Measurements from ENCODE around the gene ZFAND3.

Gene ZFAND3

DNA sequence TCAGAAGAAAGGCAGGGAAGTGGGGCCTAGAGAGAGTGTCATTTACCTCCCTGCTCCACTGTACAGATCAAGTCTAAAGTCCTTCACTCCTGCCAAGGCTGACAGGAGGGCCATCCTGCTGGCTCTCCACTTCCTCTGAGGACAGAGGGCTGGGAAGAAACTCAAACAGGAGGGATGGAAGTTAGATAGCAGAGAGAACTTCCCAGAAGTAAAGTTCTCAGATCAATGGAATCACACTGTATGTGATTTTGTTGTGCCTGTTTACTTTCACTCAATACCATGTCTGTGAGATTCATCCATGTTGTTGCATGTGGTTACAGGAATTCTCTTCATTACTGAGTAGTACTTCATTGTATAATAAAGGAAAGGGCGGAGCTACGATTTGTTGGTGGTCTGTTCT is 32.3 kb upstream of the ZFAND3 start:
- no peak for DNase-seq (ENCODE audit: low spot score)
- Mint-ChIP-seq H3K9me3 (no peaks in the 10 kb centered on the region), H3K36me3 (ENCODE audit: low read depth) (no peaks in the 10 kb centered on the region), H3K4me3 (no peak overlapping the region), H3K27me3 (ENCODE audit: low read depth) (peaks cover 37% of the 10 kb centered on the region), H3K27ac (no peak overlapping the region), H3K4me1 (ENCODE audit: low read depth) (peaks cover 10% of the 10 kb centered on the region)

DNA sequence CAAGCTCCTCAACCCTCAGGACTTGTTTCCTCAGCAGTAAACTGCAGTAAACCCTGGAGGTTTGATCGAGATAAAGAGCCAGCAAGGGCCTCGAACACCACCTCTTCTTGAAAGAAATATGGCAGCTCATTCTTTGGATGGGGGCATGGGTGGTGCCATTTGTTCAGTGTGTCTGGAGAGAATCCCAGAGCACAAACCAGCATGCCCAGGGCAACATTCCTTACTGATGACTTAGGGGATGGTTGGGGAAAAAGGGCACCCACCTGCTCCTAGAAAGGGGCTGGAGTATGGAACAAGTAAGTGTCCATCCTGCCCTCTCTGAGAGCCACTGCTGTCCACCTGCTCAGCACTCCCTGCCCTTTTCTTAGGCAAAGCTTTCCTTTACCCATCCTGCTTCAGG is 31.3 kb upstream of the ZFAND3 start:
- H3K27me3 Mint-ChIP-seq (ENCODE audit: low read depth) = peaks cover 31% of the 10 kb centered on the region
- H3K4me1 Mint-ChIP-seq (ENCODE audit: low read depth) = peaks cover 13% of the 10 kb centered on the region
- H3K27ac Mint-ChIP-seq = no peak overlapping the region
- no peak for DNase-seq (ENCODE audit: low spot score)
- H3K36me3 Mint-ChIP-seq (ENCODE audit: low read depth) = no peaks in the 10 kb centered on the region
- H3K9me3 Mint-ChIP-seq = no peaks in the 10 kb centered on the region
- H3K4me3 Mint-ChIP-seq = no peak overlapping the region

DNA sequence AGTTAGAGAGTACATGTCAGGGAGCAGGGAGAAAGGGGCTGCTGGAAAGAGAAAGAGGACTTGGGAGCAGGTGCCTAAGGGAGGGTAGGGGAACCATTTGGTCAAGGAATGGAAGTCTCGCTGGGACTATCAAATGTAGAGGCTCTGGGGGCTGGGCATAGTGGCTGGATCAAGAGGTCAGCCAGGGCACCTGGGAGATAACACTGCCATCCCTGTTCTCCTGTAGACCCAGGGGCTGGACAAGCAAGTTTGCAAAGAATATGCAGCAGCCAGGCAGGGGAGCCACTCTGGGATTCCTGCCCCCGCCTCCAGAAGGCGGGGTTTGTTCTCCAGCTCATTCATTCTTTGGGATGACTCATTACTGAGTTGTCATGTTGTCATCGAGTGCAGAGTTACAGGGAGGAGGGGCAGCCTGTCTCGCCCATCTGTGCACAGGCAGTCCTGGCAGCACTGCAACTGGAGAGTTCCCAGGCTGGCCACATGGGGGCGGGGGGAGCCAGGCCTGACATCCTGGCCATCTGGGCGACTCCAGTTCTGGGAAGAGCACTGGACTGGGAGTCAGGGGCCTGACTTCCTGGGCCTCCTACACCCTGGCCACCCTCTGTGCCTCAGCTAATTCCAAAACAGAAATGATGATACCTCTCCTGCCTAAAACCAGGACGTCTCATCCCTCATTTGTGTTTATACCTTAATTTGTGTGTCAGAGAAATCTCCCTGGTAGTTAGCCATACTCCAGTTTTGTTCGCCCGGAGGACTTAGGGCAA is 28.2 kb upstream of the ZFAND3 start:
- DNase-seq (ENCODE audit: low spot score) = peak; percentile 87
- Mint-ChIP-seq H3K36me3 (ENCODE audit: low read depth) (no peaks in the 10 kb centered on the region), H3K4me3 (no peak overlapping the region), H3K4me1 (ENCODE audit: low read depth) (peaks cover 9% of the 10 kb centered on the region), H3K27ac (no peak overlapping the region), H3K9me3 (no peaks in the 10 kb centered on the region), H3K27me3 (ENCODE audit: low read depth) (peaks cover 5% of the 10 kb centered on the region)

DNA sequence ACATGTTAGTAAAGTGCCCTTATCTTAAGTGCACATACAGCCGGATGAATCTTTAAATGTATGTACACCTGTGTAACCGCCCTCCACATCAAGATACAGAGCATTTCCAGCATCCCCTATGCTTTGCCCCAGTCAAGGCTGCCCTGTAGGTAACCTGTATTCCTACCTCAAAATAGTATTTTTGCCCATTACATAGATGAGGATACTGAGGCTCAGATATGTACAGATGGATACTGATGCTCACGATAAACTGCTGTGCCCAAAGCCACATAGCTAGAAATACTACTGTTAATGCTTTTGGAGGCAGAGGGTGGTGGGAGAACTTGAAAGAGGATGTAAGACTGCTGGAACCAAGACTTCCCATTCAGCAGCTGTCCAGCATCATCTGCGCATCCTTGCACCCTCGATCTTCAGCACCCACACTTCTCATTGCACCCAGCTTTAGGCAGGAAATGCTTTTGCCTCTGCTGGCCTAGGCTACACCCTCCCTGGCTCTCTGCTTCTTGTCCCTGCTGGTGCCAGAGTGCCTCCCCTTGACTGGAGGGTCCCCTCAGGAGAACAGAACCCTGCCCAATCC is 27.0 kb upstream of the ZFAND3 start:
- Mint-ChIP-seq H3K27ac (no peak overlapping the region), H3K4me1 (ENCODE audit: low read depth) (peaks cover 9% of the 10 kb centered on the region), H3K36me3 (ENCODE audit: low read depth) (no peaks in the 10 kb centered on the region), H3K4me3 (no peak overlapping the region), H3K27me3 (ENCODE audit: low read depth) (peaks cover 3% of the 10 kb centered on the region), H3K9me3 (no peaks in the 10 kb centered on the region)
- DNase-seq (ENCODE audit: low spot score) = no peak

DNA sequence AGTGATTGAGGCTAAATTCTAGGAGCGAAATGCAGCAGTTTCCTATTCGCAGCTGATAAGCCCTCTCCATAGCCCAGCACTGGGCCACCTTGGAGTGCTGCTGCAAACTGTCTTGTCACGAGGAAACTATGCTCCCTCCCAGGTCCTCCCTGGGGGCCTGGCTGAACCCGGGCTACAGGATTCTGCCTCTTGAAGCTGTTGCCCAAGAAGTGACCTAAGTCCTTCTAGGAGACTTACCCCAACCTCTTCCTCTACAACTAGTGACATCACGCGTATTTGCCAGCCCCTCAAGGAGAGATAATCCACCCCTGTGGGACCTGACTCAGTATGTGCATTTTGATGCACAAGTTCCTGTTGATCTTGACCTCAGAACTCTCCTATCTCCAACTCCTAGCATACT is 26.5 kb upstream of the ZFAND3 start:
- Mint-ChIP-seq H3K4me3 (no peak overlapping the region), H3K36me3 (ENCODE audit: low read depth) (no peaks in the 10 kb centered on the region)
- no peak for DNase-seq (ENCODE audit: low spot score)

DNA sequence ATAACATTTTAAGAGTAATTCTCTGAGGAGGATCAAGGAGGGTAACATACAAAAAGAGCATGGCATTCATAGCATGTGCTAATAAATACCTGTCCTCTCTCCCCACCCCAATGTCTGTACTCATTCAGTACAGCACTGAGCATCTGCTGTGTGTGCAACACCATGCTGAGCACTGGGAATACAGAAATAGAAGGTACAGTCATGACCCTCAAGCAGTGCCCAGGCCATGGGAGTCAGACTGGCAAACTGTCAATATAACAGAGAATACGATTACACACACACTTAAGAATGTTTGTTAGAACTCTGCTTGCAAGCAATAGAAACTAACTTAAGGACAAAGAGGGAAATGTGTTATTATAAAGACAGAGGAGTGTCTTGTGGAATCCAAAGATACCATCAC is 24.7 kb upstream of the ZFAND3 start:
- no peaks in the 10 kb centered on the region for H3K36me3 Mint-ChIP-seq (ENCODE audit: low read depth)
- no peak overlapping the region for H3K4me3 Mint-ChIP-seq
- H3K27ac Mint-ChIP-seq = no peak overlapping the region
- no peak for DNase-seq (ENCODE audit: low spot score)
- H3K4me1 Mint-ChIP-seq (ENCODE audit: low read depth) = peaks cover 9% of the 10 kb centered on the region
- H3K9me3 Mint-ChIP-seq = no peaks in the 10 kb centered on the region
- H3K27me3 Mint-ChIP-seq (ENCODE audit: low read depth) = peaks cover 2% of the 10 kb centered on the region

More for the DNA sequence above, 26.5 kb upstream of the ZFAND3 start:
- peaks cover 9% of the 10 kb centered on the region for H3K4me1 Mint-ChIP-seq (ENCODE audit: low read depth)
- no peak overlapping the region for H3K27ac Mint-ChIP-seq
- H3K9me3 Mint-ChIP-seq = no peaks in the 10 kb centered on the region
- H3K27me3 Mint-ChIP-seq (ENCODE audit: low read depth) = peaks cover 2% of the 10 kb centered on the region

DNA sequence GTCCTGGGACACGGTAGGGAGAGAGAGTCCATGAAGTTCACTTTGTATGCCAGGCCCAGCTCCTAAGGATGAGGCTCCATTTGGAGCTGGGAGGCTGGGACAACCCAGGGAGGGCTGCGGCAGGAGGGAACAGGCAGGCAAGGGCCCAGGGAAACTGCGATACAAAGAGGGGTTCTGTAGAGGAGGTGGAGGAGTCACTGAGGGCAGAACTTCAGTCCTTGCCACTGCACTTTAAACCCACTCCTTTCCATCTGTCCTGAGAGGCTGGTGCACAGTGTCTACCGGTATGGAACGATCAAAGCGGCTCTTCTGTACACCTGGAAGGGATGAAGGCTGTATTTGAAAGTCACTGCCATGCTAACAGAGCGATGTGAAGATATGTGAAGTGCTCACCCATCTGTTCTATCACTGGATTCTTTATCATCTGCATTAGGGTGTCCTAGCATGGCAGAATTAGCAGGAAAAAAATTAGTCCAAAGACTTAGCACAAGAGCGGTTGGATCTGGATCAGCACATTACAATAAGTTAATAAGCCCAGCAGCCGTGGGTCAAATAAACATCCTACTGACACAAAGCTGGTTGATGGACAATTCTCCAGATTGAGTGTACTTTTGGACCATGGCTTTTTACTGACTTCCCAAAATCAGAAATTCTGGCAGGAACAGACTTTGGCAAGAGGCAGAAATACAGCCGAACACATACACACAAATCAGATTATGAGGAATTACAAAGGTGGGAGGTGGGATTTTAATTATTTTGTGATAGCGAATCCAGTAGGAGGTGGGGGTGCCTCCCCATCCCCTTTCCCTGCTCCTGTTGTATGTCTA is 20.9 kb upstream of the ZFAND3 start:
- Mint-ChIP-seq H3K4me1 (ENCODE audit: low read depth) (no peaks in the 10 kb centered on the region), H3K27ac (no peak overlapping the region), H3K4me3 (no peak overlapping the region), H3K36me3 (ENCODE audit: low read depth) (no peaks in the 10 kb centered on the region), H3K27me3 (ENCODE audit: low read depth) (peaks cover 7% of the 10 kb centered on the region), H3K9me3 (no peaks in the 10 kb centered on the region)
- DNase-seq (ENCODE audit: low spot score) = no peak

DNA sequence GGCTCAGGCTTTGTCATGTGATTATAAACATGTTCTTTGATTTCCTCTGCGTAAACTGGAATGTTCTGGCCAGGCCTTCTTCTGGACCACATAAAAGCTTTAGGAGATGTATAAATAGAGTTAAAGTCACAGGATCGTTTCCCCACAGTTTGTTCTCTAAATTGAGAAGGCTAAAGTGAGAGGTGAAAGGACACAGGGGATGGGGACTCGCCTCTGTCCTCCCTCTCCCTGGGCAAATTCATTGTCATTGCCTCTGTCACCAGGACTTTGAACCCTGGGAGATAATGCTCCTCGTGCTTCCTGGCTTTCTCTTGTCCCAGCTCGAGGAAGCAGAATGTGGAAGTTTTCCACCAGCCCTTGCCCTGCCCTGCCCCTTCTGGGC is 20.3 kb upstream of the ZFAND3 start:
- H3K4me1 Mint-ChIP-seq (ENCODE audit: low read depth) = peaks cover 1% of the 10 kb centered on the region
- H3K27me3 Mint-ChIP-seq (ENCODE audit: low read depth) = peaks cover 7% of the 10 kb centered on the region
- H3K36me3 Mint-ChIP-seq (ENCODE audit: low read depth) = no peaks in the 10 kb centered on the region
- no peak for DNase-seq (ENCODE audit: low spot score)
- H3K4me3 Mint-ChIP-seq = no peak overlapping the region
- no peaks in the 10 kb centered on the region for H3K9me3 Mint-ChIP-seq
- H3K27ac Mint-ChIP-seq = no peak overlapping the region

DNA sequence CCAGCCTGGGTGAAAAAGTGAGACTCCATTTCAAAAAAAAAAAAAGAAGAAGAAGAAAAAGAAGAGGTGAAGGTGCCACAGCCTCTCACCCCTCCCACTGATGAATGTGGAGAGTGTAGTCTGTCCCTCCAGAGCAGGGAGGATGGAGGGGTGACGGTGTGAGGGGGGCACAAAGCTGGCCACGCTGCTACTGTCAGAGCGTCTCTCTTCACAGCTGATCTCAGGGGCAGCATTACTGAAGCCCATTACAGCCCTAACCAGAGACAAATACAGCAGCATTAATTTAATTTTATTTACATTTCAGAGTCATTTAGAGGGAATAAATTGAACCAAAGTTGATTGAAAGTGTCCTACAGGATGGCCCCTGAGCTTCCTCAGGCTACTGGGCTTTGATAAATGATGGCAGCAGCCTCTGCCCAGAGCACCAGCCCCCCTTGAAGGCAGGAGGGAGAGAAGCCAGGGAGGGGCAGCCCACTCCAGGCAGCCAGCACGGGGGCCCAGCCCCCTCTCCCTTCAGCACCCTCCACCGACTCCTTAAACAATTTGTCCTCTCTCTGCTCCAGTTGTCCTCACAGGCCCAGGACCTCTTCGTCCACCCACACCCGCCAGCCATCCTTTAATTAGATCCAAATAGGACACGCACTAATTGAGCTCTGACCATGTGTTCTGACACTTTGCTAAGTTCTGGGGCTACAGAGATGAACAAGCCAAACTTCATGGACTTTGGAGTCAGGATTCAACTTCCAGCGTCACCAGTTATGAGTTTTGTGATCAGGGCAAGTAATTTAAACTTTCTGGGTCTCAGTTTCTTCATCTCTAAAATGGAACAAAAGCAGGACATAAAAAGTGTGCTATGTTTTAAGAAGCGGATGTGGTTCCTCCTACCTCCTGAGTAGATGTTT is 18.6 kb upstream of the ZFAND3 start:
- H3K27me3 Mint-ChIP-seq (ENCODE audit: low read depth) = peaks cover 5% of the 10 kb centered on the region
- H3K27ac Mint-ChIP-seq = no peak overlapping the region
- DNase-seq (ENCODE audit: low spot score) = no peak
- H3K4me1 Mint-ChIP-seq (ENCODE audit: low read depth) = peaks cover 4% of the 10 kb centered on the region
- H3K4me3 Mint-ChIP-seq = no peak overlapping the region
- H3K36me3 Mint-ChIP-seq (ENCODE audit: low read depth) = no peaks in the 10 kb centered on the region
- H3K9me3 Mint-ChIP-seq = no peaks in the 10 kb centered on the region

DNA sequence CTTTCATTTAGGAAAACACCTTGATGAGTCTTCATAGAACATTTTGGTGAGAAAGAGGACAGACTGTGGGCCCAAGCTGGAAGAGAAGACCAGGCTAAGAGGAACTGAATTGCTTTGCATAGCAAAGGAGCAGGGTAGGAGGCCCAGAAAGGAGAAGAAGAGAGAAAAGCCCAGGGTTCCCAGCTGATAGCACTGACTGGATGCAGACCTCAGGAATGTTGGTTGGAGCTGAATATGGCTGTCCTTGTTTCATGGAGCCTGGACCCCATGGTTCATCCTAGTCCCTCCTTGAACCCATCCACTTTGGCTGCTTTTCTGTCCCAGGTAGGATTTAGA is 18.0 kb upstream of the ZFAND3 start:
- Mint-ChIP-seq H3K4me3 (no peak overlapping the region), H3K36me3 (ENCODE audit: low read depth) (no peaks in the 10 kb centered on the region), H3K27ac (no peak overlapping the region), H3K9me3 (no peaks in the 10 kb centered on the region), H3K27me3 (ENCODE audit: low read depth) (peaks cover 9% of the 10 kb centered on the region), H3K4me1 (ENCODE audit: low read depth) (peaks cover 4% of the 10 kb centered on the region)
- no peak for DNase-seq (ENCODE audit: low spot score)

DNA sequence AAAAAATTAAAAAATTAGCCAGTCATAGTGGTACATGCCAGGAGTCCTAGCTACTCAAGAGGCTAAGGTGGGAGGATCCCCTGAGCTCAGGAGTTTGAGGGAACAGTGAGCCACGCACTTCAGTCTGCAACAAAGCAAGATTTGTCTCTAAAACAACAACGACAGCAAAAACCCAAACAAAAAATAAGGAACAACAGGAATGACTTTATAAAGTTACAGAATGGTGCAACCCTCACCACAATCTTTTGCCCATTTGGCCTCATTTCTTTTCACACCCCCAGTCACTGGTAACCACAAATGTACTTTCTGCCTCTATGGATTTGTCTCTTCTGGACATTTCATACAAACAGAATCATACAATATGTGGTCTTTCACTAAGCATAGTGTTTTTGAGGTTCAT is 16.7 kb upstream of the ZFAND3 start:
- DNase-seq (ENCODE audit: low spot score) = no peak
- no peak overlapping the region for H3K27ac Mint-ChIP-seq
- peaks cover 12% of the 10 kb centered on the region for H3K27me3 Mint-ChIP-seq (ENCODE audit: low read depth)
- no peaks in the 10 kb centered on the region for H3K9me3 Mint-ChIP-seq
- peaks cover 4% of the 10 kb centered on the region for H3K4me1 Mint-ChIP-seq (ENCODE audit: low read depth)
- H3K4me3 Mint-ChIP-seq = no peak overlapping the region
- H3K36me3 Mint-ChIP-seq (ENCODE audit: low read depth) = no peaks in the 10 kb centered on the region

DNA sequence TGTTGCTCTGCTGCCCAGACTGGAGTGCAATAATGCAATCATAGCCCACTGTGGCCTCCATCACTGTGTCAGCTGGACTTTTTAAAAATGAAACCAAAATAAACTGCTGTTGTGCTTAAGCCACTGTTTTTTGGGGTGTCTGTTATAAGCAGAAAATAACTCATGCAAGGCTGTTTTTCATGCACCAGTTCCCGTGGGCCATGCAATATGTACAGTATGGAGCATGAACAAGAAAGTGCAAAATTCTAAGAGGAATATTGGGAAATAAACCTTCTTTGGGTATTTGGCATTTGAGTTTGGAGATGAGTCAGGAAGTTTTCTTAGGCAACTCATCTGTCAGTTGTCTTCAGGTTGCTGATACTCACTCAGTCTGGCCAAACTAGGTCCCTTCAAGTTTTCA is 14.9 kb upstream of the ZFAND3 start:
- no peaks in the 10 kb centered on the region for H3K9me3 Mint-ChIP-seq
- H3K4me3 Mint-ChIP-seq = no peak overlapping the region
- H3K4me1 Mint-ChIP-seq (ENCODE audit: low read depth) = peaks cover 4% of the 10 kb centered on the region
- H3K27me3 Mint-ChIP-seq (ENCODE audit: low read depth) = peaks cover 23% of the 10 kb centered on the region
- no peaks in the 10 kb centered on the region for H3K36me3 Mint-ChIP-seq (ENCODE audit: low read depth)
- H3K27ac Mint-ChIP-seq = no peak overlapping the region
- DNase-seq (ENCODE audit: low spot score) = no peak

DNA sequence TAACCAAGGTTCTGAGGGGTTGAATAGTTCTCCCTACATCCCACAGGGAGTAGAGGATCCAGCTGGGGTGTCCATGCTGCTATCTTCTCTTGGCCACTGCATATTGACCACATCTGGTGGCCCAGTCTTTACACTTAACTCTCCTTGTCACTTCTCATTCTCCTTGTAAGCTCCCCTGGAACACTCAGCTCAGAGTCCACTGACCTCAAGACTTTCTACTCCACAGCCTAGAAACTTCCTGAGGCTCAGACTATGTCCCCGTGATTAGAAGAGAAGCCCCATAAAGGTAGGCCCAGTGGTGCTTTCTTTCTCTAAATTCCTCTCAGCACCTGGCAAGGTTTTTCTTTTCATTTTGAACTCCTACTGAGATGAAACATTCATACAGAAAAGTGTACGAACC is 13.3 kb upstream of the ZFAND3 start:
- no peak for DNase-seq (ENCODE audit: low spot score)
- Mint-ChIP-seq H3K36me3 (ENCODE audit: low read depth) (no peaks in the 10 kb centered on the region), H3K27me3 (ENCODE audit: low read depth) (peaks cover 21% of the 10 kb centered on the region), H3K4me3 (no peak overlapping the region), H3K9me3 (no peaks in the 10 kb centered on the region), H3K27ac (no peak overlapping the region), H3K4me1 (ENCODE audit: low read depth) (peaks cover 4% of the 10 kb centered on the region)

DNA sequence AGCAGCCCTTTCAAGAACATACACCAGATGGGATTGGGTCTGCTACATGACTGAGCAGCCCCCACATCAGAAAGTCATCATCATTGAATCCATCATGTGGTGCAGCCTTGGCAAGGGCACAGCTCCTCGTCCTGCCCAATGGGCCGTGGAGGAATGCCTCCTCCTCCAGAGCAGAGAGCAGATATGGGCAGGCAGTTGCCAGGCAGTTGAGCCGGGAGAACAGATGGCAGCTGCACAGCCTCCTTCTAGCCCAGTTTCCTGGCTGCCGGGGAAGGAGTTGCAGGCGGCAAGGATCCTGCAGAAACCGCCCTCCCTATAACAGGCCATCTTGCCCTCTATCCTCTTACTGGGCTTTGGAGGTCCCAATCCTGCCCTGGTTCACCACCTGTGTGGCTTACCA is 11.9 kb upstream of the ZFAND3 start:
- H3K27ac Mint-ChIP-seq = no peak overlapping the region
- peaks cover 18% of the 10 kb centered on the region for H3K27me3 Mint-ChIP-seq (ENCODE audit: low read depth)
- no peaks in the 10 kb centered on the region for H3K36me3 Mint-ChIP-seq (ENCODE audit: low read depth)
- no peak for DNase-seq (ENCODE audit: low spot score)
- no peak overlapping the region for H3K4me3 Mint-ChIP-seq
- H3K4me1 Mint-ChIP-seq (ENCODE audit: low read depth) = peaks cover 4% of the 10 kb centered on the region
- H3K9me3 Mint-ChIP-seq = no peaks in the 10 kb centered on the region

All from T-helper 2 cell treated with Interferon-gamma antibody and Interleukin-4, amounts not matched to agents 5 μg/mL and 100 μg/mL, for 36 hours (primary cell).